ENCODE measurements around the gene HIPK2.

HIPK2 gene

DNA sequence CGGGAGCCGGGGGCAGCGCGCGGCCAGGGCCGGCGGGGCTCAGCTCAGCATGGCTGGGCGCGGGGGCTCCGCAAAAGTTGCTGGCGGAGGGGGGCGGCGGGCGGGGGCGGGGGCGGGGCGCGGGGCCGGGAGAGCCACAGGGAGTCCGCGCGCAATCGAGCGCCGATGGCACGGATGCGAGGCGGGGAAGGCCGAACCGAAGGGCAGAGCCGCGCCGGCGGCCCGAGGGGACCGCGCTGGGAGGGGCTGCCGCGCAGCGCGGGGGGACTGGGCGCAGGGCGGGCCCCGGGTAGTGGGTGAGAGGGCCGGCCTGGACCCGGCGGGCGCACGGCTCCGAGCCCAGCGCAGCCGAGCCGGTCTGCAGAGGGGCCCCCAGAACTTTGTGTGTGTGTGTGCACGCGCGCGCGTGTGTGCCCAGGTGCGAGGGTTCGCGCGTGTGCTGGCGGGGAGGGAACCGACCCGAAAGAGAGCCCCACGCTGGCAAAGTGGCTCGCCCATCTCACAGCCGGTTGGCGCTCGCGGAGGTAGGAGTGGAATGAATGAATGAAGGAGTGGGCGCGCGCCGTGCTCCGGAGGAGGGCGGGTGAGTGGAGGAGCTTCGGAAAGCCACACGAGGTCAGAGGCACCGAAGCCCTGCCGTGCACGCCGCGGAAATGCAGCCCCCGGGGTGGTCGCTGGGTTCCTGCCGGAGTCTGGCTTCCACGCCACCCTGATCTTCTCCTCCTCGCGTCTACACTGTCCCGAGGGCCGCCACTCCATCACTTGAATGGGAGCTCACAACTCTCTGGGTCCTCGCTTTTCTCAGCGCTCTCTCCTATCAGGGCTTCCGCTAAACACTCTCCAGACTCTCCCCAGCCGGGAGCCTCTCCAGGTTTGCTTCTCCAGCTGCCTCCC lies at the start of gene HIPK2:
Gene HIPK2 (minus strand): TSS at position 51 of the 894 bp plus-strand sequence. CDS start 375 bp downstream, outside the sequence.
- no peak for DNase-seq (ENCODE audit: low read depth)

- DNase-seq (ENCODE audit: low read depth) = no peak
These were observed 49.2 kb upstream of the HIPK2 start for GRCh38 chr7:139827042-139827441.

- DNase-seq (ENCODE audit: low read depth) = no peak
These were observed 48.0 kb upstream of the HIPK2 start for GRCh38 chr7:139825666-139826290.

DNA sequence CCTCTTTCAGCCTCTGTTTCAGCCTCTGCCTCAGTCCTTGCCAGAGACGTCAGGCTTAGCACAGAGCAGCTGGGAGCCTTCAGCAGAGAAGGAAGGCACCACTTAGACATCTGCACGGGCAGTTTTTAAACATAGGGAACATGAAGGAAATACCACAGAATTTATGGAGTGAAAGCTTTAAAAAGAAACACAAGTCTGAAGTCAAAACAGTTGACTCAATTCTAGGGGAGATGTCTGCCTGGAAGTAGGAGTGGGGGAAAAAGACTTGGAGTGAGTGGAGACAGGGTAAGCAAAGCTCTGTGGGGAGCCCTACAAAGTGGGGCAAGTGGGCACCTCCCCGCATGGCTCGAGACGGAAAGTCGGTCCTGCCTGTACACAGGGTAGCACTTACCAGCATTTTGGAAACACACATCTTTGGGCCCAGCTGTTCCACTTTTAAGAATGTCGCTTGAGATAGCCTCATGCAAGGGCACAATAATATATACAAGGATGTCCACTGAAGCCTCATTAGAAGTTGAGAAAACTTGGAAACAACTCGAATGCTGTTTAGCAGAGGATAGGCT lies 46.2 kb upstream of the HIPK2 start:
- no peak for DNase-seq (ENCODE audit: low read depth)

- no peak for DNase-seq (ENCODE audit: low read depth)
These were observed 45.1 kb upstream of the HIPK2 start for GRCh38 chr7:139822855-139823254.

- DNase-seq (ENCODE audit: low read depth) = no peak
These were observed 43.7 kb upstream of the HIPK2 start for GRCh38 chr7:139821349-139822105.

DNA sequence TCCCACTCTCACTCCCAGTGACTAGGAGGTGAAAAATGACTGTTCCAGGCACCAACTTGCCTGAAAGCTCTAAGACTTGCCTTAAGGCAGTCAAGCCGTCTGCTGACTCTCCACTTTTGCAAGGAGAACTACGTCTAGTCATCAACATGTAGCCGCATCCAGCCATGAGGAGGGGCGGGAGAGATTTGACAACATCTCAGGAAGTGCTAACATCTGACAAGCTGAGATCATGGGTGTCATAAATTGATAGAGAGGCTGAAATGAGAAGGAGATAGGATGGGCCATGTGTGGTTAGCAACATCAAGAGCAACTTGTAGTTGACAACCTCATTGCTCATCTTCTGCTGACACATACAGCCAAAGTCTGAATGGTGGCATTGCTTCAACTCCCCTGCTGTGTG lies 42.3 kb upstream of the HIPK2 start:
- no peak for DNase-seq (ENCODE audit: low read depth)

DNA sequence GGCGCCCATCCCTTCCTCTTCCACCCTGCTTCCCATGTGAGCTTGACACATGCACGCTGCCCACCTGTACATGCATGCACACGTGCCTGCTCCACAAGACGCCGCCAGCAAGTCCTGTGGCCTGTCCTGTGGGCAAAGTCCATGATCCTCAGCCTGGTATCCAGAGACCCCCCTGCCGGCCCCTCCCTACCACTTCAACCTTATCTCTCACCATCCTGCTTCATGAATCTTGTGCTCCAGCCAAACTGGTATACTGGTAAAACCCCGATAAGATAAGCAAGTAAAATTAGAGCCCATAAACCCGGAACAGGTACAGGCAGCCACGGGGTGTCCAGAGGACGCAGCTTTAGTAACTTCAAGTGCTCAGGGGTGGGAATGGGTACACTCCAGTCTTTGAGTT lies 39.5 kb upstream of the HIPK2 start:
- no peak for DNase-seq (ENCODE audit: low read depth)

GRCh38 chr7:139813689-139814088 lies 35.9 kb upstream of the HIPK2 start:
- DNase-seq (ENCODE audit: low read depth) = no peak

- no peak for DNase-seq (ENCODE audit: low read depth)
These were observed 35.4 kb upstream of the HIPK2 start for GRCh38 chr7:139813151-139813550.

DNA sequence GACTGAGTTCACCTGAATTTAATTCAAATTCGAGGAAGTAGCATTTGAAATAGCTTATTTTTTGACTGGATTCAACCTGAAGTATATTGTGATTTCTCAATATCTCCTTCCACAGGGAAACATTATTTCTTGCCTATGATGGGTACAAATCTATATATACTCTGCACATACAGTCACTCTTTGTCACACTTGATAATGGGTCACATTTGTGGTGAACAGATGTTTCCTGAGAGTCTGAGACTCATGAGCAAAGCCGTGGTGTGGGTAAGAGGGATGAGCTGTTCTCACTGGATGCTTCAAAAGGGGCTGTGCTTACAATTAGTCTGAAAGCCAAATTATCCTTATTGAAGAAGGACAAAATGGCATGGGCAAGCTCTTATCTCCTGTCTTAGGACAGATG lies 33.3 kb upstream of the HIPK2 start:
- no peak for DNase-seq (ENCODE audit: low read depth)

DNA sequence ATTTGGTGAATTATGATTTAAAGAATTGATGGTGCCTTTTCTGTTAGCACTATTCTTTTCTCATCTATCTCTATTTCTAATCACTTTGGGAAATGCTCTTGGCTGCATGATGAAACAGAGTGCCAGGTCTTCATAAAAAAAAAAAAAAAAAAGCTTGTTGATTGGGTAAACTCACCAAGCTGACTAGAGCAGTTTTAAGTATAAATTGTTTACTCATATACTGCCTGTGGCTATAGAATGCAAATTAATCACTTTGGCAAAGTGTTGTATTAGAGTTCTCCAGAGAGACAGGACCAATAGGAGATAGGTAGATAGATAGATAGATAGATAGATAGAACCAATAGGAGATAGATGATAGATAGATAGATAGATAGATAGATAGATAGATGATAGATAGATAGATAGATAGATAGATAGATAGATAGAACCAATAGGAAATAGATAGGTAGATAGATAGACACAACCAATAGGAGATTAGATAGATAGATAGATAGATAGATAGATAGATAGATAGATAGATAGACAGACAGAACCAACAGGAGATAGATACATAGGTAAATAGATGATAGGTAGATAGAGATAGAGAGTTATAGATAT lies 31.1 kb upstream of the HIPK2 start:
- no peak for DNase-seq (ENCODE audit: low read depth)

GRCh38 chr7:139808427-139808826 lies 30.6 kb upstream of the HIPK2 start:
- no peak for DNase-seq (ENCODE audit: low read depth)

- DNase-seq (ENCODE audit: low read depth) = no peak
These were observed 29.2 kb upstream of the HIPK2 start for GRCh38 chr7:139807009-139807408.

DNA sequence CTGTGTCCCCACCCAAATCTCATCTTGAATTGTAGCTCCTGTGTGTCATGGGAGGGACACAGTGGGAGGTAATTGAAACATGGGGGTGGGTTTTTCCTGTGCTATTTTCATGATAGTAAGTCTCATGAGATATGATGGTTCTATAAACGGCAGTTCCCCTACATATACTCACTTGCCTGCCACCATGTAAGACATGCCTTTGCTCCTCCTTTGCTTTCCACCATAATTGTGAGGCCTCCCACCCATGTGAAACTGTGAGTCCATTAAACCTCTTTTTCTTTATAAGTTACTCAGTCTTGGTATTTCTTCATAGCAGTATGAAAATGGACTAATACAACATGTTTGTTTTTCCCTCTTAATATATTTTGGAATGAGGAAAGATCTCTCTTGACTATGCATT lies 26.8 kb upstream of the HIPK2 start:
- DNase-seq (ENCODE audit: low read depth) = no peak

DNA sequence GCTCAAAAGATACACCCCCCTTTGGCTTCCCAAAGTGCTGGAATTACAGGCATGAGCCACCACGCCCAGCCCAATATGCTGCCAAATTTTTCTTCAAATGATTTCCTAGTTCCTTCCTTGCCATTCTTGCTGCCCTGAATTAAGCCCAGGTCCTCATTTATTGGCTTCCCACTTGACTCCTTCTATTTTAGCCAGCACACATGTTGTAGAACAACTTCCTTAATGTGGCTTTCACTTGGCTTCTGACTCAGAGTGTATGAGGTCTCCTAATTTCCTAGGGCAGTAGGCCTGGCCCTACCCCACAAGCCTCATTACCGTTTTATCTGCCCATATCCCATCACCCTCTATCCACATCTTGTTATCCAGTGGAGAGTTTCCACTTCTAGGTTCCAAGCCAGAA lies 21.8 kb upstream of the HIPK2 start:
- no peak for DNase-seq (ENCODE audit: low read depth)

DNA sequence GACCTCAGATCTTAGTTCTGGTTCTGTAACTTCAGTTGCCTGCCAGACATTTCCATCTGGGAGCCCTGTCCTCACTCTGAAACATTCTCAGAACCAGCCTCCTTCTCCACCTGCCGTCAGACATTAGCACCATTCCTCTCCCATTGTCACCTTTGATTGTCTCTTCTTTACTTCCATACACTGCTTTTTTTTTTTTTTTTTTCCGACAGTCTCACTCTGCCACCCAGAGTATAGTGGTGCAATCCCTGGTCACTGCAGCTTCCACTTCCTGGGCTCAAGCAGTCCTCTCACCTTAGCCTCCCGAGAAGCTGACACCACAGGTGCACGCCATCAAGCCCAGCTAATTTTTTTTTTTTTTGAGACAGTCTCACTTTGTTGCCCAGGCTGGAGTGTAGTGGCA lies 21.1 kb upstream of the HIPK2 start:
- DNase-seq (ENCODE audit: low read depth) = no peak

- DNase-seq (ENCODE audit: low read depth) = no peak
These were observed 20.4 kb upstream of the HIPK2 start for GRCh38 chr7:139798221-139798620.

GRCh38 chr7:139797607-139798006 lies 19.8 kb upstream of the HIPK2 start:
- no peak for DNase-seq (ENCODE audit: low read depth)

DNA sequence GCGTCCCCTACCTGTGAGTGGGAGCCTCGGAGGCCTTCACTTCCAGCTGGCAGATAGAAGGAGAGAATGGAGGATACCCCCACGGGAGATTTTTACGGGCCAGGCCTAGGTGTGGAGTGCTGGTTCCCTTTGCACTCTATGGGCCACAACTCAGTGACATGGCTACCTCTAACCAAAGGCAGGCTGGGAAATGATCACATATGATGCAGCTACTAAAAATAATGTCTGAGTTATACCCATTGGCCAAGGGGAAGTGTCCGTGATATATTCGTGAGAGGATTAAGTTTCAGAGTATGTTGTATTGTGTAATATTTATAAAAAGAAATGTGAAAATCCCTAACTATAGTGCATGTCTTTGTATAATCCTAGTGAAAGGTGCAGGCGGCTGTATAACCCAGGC lies 13.5 kb upstream of the HIPK2 start:
- no peak for DNase-seq (ENCODE audit: low read depth)

DNA sequence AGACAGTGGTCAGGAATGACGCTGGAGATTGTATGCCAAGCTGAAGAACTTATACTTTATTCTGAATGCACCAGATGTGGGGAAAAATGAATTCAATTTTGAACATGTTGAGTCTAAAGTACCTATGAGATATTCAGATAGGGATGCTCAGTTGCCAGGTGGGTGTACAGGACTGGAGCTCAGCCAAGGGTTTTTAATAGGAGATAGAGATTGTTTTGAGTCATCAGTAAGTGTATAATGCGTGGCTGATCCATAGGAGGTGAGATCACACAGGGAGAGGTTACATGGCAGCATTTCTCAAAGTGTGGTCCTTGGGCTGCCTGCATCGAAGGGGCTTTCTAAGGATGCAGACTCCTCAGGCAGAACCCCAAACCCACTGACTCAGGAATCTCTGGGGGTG lies 6.8 kb upstream of the HIPK2 start:
- no peak for DNase-seq (ENCODE audit: low read depth)
